NCI-H748 (cell line): ENCODE data around the gene WDR27.
"Not testable (repeated sequence)": the region's sequence is repeated elsewhere in the genome, so short reads cannot be mapped to it uniquely, and the experiment has no call there.

ENCODE experiments used
- DNase-seq: peaks from one replicate; lab custom pipeline; 2025; ENCODE audit not compliant: unreplicated experiment; lab: John Stamatoyannopoulos, UW

Gene WDR27

DNA sequence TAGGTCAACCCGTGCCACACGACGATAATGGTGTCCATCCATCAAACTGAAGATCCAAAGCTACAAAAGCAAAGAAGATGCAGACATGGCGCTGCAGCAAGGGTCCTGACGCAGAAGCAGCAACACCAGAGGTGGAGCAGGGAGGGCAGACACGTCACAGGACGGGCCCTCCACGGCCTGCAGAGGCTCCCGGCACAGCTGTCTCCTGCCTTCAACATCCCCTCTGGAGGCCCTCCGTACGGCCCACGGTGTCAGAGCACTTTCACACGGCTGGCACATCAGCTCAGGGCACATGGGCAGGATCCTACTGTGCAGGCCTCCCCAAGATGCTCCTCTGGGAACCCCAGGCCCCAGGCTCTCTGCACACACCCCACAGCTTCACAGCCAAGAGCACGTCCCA, 37.6 kb downstream of the WDR27 start:
- DNase-seq, result no peak

DNA sequence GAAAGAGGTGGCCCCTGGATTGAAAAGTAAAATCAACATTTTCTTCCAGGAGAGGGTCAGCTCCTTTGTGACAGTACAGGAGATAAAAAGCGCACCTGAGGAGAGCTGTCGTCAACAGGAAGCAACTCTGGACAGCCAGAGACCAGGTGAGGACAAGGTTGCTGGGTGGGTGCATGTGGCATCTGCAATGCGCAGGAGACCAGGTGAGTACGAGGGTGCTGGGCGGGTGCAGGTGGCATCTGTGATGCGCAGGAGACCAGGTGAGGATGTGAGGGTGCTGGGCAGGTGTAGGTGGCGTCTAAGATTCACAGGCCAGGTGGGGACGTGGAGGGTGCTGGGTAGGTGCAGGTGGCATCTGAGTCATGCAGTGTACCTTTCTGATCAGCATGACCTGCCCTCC, 38.4 kb downstream of the WDR27 start:
- peak; percentile 22 for DNase-seq

GRCh38 chr6:169661391-169661756, 40.5 kb downstream of the WDR27 start:
- no peak for DNase-seq

- no peak for DNase-seq
Measured at GRCh38 chr6:169660751-169661390, 41.0 kb downstream of the WDR27 start.

- DNase-seq, result no peak
Measured at GRCh38 chr6:169659820-169660610, 41.8 kb downstream of the WDR27 start.

DNA sequence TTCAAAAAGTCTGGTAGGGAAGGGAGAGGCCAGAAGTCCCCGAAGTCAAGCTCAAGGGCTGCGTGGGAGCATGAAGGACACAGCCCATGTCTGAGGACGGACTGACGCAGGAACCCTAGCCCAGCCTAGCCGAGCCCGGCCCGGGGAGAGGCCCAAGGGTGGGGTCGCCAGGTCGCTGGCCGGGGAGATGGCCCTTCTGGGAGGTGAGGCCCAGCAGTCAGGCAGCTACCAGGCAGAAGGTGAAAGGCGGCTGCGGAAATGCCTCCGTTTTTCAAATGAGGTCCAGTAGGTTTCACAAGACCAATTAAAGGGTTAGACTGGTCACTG, 44.6 kb downstream of the WDR27 start:
- no peak for DNase-seq

- DNase-seq, result no peak
Measured at GRCh38 chr6:169656546-169657283, 45.1 kb downstream of the WDR27 start.

DNA sequence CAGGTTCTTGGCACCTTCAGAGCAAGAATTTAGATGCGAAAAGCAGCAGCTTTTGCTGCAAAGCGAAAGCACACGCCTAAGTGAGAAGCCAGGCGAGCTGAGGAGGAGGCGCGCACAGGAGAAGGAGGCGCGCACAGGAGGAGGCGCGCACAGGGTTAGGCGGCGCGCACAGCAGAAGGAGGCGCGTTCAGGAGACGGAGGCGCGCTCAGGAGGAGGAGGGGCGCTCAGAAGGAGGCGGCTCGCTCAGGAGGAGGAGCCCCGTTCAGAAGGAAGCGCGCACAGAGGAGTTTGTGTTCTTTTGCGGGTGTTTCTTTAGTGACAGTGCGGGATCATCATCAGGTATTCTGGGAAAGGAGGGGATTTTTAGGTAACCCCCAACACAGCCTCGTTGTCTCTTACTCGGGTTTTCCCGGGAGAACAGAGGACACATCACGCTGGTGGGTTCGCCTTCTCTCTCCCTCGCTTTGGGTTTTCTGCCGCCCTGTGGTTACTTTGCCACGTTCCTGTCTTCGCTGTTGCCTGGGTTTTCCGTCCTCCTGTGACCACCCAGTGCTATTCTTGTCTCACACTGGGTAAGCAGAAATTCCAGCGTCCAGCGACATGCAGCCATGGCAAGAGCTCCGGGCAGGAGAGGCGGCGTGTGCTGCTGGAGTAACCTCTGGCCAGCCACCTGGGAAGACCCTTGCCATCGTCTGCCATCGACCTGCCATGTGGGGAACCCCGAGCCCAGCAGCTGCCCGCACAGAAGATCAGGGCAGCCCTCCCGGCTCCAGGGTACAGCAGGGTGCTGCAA, 47.0 kb downstream of the WDR27 start:
- peak; percentile 77 for DNase-seq

DNA sequence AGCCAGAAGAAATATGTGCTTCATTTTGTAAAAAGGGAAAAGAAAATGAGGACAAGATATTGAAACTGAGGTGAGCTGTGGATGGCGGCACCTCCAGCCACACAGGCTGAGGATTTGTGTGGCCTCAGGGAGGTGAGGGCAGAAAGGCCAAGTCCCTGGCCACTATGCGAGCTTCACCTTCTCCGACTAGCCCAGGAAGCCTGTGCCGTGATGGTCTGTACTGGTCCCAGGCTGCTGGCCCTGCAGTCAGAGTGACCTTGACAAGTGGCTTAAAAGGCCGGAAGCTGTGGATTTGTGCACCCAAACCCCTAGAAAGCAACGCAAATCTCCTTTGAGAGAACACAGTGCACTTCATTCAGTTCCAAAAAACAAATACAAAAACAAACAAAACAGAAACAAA, 48.1 kb downstream of the WDR27 start:
- DNase-seq, result no peak

DNA sequence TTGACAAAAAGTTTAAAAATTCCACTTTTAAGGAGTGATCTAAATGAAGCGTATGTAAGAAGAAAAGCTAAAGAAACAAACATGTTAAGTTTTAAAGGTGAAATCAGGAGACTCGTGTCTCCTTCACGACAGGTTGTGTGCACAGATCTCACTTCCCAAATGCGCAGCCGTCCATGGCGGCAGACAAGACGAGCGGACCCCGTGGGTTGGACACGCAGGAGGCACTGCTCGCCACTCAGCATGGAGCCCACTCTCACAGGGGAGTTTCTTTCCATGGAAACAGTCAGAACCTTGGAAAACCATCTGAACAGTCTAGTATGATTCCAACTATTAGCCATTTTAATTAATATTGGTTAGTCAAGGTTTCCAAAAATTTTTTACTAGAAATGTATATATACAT, 48.9 kb downstream of the WDR27 start:
- no peak for DNase-seq

GRCh38 chr6:169651498-169651897, 50.3 kb downstream of the WDR27 start:
- DNase-seq, result no peak

DNA sequence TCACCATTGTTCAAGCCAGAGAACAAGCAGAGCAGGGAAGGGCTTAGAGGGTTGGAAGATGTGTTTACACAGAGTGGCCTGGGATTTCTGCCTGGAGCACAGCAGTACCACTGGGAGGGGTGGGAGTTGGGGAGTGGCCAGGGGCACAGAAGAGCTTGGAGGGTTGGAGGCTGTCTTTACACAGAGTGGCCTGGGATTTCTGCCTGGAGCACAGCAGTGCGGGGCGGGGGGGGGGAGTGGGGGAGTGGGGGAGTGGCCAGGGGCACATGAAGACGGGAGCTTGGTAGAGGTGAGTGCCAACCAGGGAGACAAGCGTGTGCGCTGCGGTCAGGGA, 50.9 kb downstream of the WDR27 start:
- no peak for DNase-seq

DNA sequence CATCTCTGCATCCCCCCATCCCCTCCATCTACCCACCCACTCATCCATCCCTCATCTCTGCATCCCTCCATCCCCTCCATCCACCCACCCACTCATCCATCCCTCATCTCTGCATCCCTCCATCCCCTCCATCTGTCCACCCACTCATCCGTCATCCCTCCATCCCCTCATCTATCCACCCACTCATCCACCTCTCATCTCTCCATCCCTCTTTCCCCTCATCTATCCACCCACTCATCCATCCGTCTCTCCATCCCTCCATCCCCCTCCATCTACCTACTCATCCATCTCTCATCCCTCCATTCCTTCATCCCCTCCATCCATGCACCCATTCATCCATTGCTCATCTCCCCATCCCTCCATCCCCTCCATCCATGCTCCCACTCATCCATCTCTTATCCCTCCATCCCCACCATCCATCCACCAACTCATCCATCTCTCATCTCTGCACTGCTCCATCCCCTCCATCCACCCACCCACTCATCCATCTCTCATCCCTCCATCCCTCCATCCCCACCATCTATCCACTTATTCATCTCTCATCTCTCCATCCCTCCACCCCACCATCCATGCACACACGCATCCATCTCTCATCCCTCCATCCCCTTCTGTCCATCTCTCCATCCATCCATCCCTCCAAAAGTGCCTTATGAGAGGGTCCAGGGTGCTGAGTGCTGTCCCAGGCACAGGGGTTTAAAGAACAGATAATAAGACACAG, 51.4 kb downstream of the WDR27 start:
- DNase-seq, result no peak

DNA sequence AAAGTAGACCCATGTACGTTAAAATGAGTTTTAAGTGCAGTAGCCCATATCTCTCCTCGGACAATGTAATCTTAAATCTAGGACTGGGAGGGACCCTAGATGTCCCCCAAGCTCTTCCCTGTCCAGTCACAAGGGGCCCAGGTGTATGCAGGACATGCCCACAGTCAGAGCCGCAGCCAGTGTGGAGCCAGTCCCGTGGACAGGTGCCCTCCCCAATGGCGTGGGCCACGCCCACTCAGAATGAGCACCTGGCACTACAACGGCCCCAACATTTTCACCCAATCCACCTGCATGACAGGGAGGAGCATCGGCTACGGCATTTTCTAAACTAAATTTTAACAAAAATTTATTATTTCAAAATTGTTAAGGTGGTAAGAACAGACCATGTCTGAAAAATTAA, 53.2 kb downstream of the WDR27 start:
- DNase-seq, result no peak

DNA sequence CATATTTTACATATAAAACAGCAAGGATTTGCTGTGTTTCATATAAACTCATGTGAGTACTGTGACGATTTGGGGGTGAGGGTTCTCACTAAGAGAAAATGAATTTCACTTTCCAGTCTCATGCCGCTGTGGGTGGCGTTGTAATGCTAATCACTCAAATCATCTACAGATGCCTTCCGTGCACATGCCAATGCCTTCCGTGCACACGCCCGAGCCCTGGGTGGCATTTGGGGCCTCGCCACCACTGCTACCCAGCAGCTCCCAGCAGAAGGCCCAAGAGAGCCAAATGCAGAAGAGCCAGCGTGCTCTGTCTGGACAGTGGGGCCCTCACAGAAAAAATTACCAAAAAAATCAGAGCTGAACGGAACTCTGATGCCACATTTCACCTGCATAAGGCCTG, 53.7 kb downstream of the WDR27 start:
- no peak for DNase-seq

DNA sequence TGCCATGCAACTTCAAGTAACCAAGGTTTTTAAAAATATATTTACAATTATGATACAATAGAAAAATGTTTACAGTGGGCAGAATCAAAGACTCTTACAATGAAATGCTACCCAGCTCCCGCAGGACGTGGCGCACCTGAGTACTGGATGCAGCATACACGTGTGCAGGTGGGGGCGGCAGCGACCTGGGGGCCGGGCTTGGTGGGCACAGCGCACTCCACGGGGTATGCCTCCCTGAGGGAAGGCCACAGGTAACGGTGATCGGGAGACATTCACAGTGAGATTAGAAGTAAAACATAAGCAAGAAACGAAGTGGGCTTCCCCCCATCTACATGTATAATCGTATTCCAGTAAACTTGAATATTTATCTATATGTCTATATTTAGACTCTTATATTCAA, 54.2 kb downstream of the WDR27 start:
- DNase-seq, result no peak

DNA sequence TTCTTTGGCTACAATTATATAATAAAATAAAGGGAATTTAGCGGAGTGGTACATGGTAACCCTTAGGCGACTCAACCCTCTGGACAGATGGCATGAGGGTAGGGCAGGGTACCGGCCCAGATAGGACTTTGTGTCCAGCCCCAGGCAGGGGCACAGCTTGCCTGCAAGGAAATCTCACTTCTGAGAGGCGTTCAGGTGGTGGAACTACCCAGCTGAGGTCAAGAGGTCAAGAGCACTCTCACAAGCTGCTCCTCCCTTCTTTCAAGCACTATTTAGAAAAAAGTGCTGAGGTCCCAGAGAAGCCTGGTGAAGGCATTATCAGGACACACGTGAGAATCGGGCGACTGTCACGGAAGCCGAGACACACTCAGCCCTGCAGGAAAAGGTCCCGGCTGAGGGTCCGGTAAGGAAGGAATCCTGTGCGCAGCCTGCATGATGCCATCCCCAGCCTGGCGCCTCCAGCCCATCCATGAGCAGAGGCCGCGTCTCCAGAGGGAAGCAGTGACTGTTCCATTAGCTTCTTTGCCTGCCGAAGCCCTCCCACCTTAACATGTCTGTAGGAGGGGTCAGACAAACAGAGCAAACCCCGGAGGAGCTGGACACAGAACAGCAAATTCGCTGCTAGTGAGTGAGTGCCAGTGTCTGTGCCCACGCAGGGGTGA, 54.8 kb downstream of the WDR27 start:
- no peak for DNase-seq

- DNase-seq, result not testable (repeated sequence)
Measured at GRCh38 chr6:169645459-169645858, 56.4 kb downstream of the WDR27 start.

DNA sequence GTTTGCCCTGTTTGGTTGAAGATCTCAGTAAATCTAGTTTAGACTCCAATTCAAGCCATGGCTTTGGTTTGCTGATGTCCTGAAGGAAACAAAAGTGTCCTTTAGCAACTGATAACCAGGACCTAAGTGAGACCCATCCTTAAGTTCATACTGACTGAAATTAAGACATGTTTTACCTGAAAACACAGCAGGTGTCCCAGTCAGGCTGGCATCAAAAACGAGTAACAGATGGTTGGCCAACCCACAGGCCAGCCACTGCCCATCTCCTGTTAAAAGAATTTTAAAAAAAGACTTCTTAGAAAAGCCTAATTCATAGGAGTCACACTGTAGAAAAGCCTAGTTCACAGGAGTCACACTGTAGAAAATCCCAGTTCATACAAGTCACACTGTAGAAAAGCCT, 58.3 kb downstream of the WDR27 start:
- DNase-seq, result no peak

GRCh38 chr6:169642455-169642854, 59.4 kb downstream of the WDR27 start:
- no peak for DNase-seq
